Measurements from ENCODE around the gene H3-3A.

H3-3A gene

GRCh38 chr1:226117330-226117729, 54.8 kb downstream of the H3-3A start:
- H3K27me3 ChIP-seq (ENCODE audit: insufficient read depth, poor library complexity, severe bottlenecking) = no peaks in the 10 kb centered on the region
- H3K27ac ChIP-seq (replicated peaks) = no peak overlapping the region
- no peak for DNase-seq (ENCODE audit: low read depth in 1 of 2, low spot score in 1 of 2)
- TF ChIP-seq GABPA (IDR thresholded peaks at IDR 0.05; ENCODE audit: low read depth) = no peak
- TF ChIP-seq CTCF (IDR thresholded peaks at IDR 0.05; ENCODE audit: insufficient read depth, low read length) = no peak
- no peak for TF ChIP-seq REST (IDR thresholded peaks at IDR 0.05; ENCODE audit: insufficient replicate concordance, low read depth)
- no peak for TF ChIP-seq POLR2AphosphoS5 (IDR thresholded peaks at IDR 0.05; ENCODE audit: low read depth)
- no peak for TF ChIP-seq SPI1 (IDR thresholded peaks at IDR 0.05; ENCODE audit: borderline replicate concordance, low read depth)
- no peak overlapping the region for H3K4me3 ChIP-seq (replicated peaks; ENCODE audit: insufficient read depth, low read length)

GRCh38 chr1:226118357-226118756, 55.8 kb downstream of the H3-3A start:
- no peak overlapping the region for H3K4me3 ChIP-seq (replicated peaks; ENCODE audit: insufficient read depth, low read length)
- H3K27me3 ChIP-seq (ENCODE audit: insufficient read depth, poor library complexity, severe bottlenecking) = no peaks in the 10 kb centered on the region
- TF ChIP-seq CTCF (IDR thresholded peaks at IDR 0.05; ENCODE audit: insufficient read depth, low read length) = no peak
- TF ChIP-seq POLR2AphosphoS5 (IDR thresholded peaks at IDR 0.05; ENCODE audit: low read depth) = no peak
- TF ChIP-seq SPI1 (IDR thresholded peaks at IDR 0.05; ENCODE audit: borderline replicate concordance, low read depth) = no peak
- no peak for TF ChIP-seq REST (IDR thresholded peaks at IDR 0.05; ENCODE audit: insufficient replicate concordance, low read depth)
- TF ChIP-seq GABPA (IDR thresholded peaks at IDR 0.05; ENCODE audit: low read depth) = no peak
- no peak for DNase-seq (ENCODE audit: low read depth in 1 of 2, low spot score in 1 of 2)
- H3K27ac ChIP-seq (replicated peaks) = no peak overlapping the region

- Histone ChIP-seq H3K27me3 (ENCODE audit: insufficient read depth, poor library complexity, severe bottlenecking) (no peaks in the 10 kb centered on the region), H3K4me3 (replicated peaks; ENCODE audit: insufficient read depth, low read length) (no peak overlapping the region), H3K27ac (replicated peaks) (no peak overlapping the region)
- no peak for DNase-seq (ENCODE audit: low read depth in 1 of 2, low spot score in 1 of 2)
- TF ChIP-seq CTCF (IDR thresholded peaks at IDR 0.05; ENCODE audit: insufficient read depth, low read length) (no peak), REST (IDR thresholded peaks at IDR 0.05; ENCODE audit: insufficient replicate concordance, low read depth) (no peak), POLR2AphosphoS5 (IDR thresholded peaks at IDR 0.05; ENCODE audit: low read depth) (no peak), SPI1 (IDR thresholded peaks at IDR 0.05; ENCODE audit: borderline replicate concordance, low read depth) (no peak), GABPA (IDR thresholded peaks at IDR 0.05; ENCODE audit: low read depth) (no peak)
Measured at GRCh38 chr1:226119169-226119568, 56.7 kb downstream of the H3-3A start.

Data from HL-60 (cell line).